Erythroblast (primary cell): Measurements from ENCODE around the gene ZBTB44.

Experiments
- DNase-seq, 2 experiments: peaks; one replicate each; lab custom pipeline; 2025; lab: John Stamatoyannopoulos, UW
- GATA1 ChIP-seq: IDR thresholded peaks from 2 replicates; pipeline ENCODE4 v1.6.1; 2011; ENCODE audit warnings: low read depth, mild to moderate bottlenecking, control low read depth, low read length, moderate library complexity
- POLR2A ChIP-seq: IDR thresholded peaks from 2 replicates; pipeline ENCODE4 v1.6.1; 2011; ENCODE audit warnings: mild to moderate bottlenecking, low read length

Gene ZBTB44

GRCh38 chr11:130183878-130184610 lies 130.7 kb downstream of the ZBTB44 start:
- DNase-seq = no peak
- no peak for TF ChIP-seq GATA1
- no peak for TF ChIP-seq POLR2A

GRCh38 chr11:130181295-130182272 lies 133.1 kb downstream of the ZBTB44 start:
- DNase-seq = no peak
- no peak for TF ChIP-seq GATA1
- TF ChIP-seq POLR2A = no peak

GRCh38 chr11:130180896-130181294 lies 133.8 kb downstream of the ZBTB44 start:
- no peak for TF ChIP-seq POLR2A
- TF ChIP-seq GATA1 = no peak

GRCh38 chr11:130180491-130180890 lies 134.2 kb downstream of the ZBTB44 start:
- DNase-seq = no peak

More at GRCh38 chr11:130180896-130181294, 133.8 kb downstream of the ZBTB44 start:
- DNase-seq = no peak

GRCh38 chr11:130179396-130180306 lies 135.1 kb downstream of the ZBTB44 start:
- no peak for DNase-seq
- TF ChIP-seq GATA1 (no peak), POLR2A (no peak)

More at GRCh38 chr11:130180491-130180890, 134.2 kb downstream of the ZBTB44 start:
- TF ChIP-seq POLR2A (no peak), GATA1 (no peak)

GRCh38 chr11:130178441-130179339 lies 136.0 kb downstream of the ZBTB44 start:
- TF ChIP-seq GATA1 (no peak), POLR2A (no peak)
- DNase-seq = no peak

- TF ChIP-seq GATA1 = no peak
- TF ChIP-seq POLR2A = no peak
- no peak for DNase-seq
Measured at GRCh38 chr11:130177782-130178181, 136.9 kb downstream of the ZBTB44 start.
